NCI-H2196 treated with DMSO at 0.1 percent for 48 hours (cell line): ENCODE results near the gene NANS.
"Not testable (repeated sequence)": the region's sequence is repeated elsewhere in the genome, so short reads cannot be mapped to it uniquely, and the experiment has no call there.

Experiments used
- DNase-seq: peaks from one replicate; lab custom pipeline; 2025; ENCODE audit not compliant: unreplicated experiment; lab: John Stamatoyannopoulos, UW

NANS gene

GRCh38 chr9:98099346-98099745 lies 42.8 kb downstream of the NANS start:
- DNase-seq = no peak

- DNase-seq = peak; percentile 55
These were observed 43.4 kb downstream of the NANS start for GRCh38 chr9:98099898-98100297.

- DNase-seq = no peak
These were observed 43.9 kb downstream of the NANS start for GRCh38 chr9:98100456-98100855.

DNA sequence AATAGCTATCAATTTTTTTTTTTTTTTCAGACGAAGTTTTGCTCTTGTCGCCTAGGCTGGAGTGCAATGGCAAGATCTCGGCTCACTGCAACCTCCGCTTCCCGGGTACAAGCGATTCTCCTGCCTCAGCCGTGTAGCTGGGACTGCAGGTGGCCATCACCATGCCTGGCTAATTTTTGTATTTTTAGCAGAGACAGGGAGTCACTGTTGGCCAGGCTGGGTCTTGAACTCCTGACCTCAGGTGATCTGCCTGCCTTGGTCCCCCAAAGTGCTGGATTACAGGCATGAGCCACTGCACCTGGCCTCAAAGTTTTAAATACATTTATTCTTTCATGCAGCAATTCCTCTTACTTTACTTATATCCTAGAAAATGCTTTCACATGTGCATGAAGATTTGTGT lies 44.9 kb downstream of the NANS start:
- no peak for DNase-seq

DNA sequence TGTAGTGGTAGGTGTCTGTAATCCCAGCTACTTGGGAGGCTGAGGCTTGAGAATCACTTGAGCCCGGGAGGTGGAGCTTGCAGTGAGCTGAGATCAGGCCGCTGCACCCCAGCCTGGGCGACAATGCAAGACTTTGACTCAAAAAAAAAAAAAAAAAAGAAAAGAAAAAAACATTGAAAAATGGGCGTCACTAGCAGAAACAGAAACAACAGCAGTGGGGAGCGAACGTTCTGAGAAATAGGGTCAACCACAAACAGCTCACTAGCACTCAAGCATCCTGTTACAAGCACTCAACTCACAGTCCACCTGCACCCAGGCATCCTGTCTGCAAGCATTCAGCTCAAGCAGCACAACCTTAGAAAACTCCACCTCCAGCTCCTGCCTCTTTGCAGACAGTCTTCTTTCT lies 45.3 kb downstream of the NANS start:
- peak; percentile 76 for DNase-seq

- DNase-seq = no peak
These were observed 47.9 kb downstream of the NANS start for GRCh38 chr9:98104445-98104881.

- DNase-seq = no peak
These were observed 48.5 kb downstream of the NANS start for GRCh38 chr9:98105006-98105405.

- no peak for DNase-seq
These were observed 51.4 kb downstream of the NANS start for GRCh38 chr9:98107926-98108325.

DNA sequence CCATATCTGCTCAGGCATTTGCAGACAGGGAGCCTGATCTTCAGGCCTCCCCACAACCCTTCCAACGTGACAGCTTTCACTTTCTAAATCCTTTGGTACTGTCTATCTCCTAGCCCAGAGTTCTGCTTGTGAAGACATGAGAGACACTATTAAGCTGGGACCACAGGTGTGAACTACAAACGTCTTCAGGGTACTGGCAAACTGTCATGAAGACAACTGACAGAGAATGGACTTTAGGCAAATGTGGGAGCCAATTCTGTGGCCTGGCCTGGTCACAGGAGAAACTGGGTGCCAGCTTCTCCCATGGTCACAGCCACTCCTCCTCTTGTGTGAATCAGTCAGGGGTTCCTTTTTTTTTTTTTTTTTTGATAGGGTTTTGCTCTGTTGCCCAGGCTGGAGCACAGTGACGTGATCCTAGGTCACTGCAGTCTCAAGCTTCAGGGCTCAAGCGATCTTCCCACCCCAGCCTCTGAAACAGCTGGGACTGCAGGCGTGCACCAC lies 52.0 kb downstream of the NANS start:
- DNase-seq = no peak

DNA sequence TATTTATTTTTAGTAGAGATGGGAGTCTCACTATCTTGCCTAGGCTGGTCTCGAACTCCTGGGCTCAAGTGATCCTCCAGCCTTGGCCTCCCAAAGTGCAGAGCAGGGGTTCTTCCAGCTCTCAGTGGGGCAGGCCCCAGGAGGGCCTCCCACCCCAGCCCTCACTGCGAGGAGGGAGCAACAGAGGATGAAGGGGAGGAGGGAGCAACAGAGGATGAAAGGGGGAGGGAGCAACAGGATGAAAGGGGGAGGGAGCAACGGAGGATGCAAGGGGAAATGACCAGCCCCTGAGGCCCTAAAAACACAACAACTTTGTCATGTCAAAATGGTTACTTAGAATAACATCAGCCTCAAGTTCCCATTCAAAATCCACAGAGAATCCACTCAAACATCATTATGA lies 52.5 kb downstream of the NANS start:
- DNase-seq = no peak

- not testable (repeated sequence) for DNase-seq
These were observed 60.6 kb downstream of the NANS start for GRCh38 chr9:98117097-98117496.

GRCh38 chr9:98117984-98118639 lies 61.6 kb downstream of the NANS start:
- no peak for DNase-seq

DNA sequence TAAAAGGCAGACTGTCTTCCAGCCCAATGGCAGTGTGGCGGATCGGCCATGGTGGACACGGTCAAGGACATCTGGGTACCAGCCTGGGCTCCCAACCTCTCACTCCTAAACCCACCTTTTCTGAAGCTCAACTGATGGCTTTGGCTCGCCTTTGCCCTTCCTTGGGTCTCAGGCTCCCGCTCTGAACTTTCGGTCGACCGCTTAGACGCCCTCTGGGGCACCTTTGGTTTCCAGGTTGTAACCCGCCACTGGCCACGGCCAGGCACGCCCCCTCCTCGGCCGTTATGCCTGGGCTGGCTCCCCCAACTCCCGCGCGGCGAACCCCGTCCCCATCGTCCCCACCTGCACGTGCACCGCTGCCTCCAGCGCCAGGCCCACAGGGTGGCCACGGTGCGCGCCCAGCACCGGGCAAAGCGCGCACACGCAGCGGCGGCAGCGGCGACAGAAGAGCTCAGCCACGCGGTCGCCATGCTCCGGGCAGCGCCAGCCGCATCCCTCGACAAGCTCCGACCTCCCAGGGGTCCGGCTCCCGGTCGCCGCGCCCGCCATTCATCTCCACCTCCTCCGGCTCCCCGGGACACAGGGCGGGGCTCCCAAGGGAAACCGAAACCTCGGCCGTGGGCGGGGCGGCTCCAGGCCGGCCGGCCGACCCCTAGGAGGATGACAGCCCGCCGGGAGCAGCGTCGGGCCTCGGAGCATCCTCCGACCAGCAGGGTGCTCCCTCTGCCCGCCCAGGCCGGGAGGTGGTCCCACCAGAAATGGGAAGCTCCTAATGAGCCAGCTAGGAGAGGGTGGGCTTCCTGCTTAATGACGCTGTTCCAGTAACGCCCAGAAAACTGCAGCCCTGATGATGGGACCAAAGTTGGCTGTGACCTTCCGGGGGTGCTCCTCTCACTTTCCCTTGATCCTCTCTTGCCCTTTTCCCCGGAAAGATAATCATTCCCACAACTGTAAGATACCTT lies 62.4 kb downstream of the NANS start, which contains the start of gene TRIM14:
Gene TRIM14, minus strand, starts transcription at position 583 of the 962 bp plus-strand sequence. Its CDS starts 34 bp downstream, at position 549.
- DNase-seq = peak; percentile 18

GRCh38 chr9:98120476-98120875 lies 63.9 kb downstream of the NANS start:
- no peak for DNase-seq

- peak; percentile 67 for DNase-seq
These were observed 64.5 kb downstream of the NANS start for GRCh38 chr9:98121058-98121457.

- DNase-seq = not testable (repeated sequence)
These were observed 67.6 kb downstream of the NANS start for GRCh38 chr9:98124091-98124490.

DNA sequence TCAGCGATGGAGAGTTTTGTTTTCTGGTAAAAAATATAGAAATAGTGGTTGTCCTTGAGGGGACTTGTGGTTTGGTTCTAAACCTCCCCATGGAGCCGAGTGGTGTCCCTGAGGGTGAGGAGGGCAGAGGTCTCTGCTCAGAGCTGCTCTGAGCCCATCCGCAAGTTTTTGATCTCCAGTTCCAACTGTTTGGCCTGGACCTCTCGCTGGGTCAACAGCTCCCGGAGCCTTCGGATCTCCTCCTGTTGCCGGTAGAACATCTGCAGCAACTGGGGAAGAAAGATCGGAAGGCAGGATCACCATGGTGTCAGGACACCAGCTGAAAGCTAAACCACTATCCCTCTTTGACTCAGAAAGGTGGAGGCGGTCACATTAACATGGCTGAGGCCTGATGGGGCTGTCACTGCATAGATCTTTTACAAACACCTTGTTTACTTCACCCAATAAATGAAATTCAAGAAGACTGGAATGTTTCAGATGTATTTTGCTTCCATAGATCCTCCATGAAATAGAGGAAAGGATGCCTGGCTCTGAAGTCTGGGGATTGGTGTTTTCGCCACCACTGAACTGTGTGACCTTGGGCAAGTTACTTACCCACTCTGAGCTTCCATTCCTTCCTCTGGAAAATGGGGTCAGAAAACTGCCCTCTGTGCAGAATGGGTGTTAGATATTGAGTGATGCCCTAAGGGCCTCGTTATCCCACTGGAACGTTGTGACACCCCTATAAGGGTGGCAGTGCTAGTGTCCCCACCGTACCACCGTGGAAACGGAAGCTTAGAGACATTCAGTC lies 68.3 kb downstream of the NANS start:
- DNase-seq = no peak

- DNase-seq = no peak
These were observed 70.7 kb downstream of the NANS start for GRCh38 chr9:98127226-98127625.

DNA sequence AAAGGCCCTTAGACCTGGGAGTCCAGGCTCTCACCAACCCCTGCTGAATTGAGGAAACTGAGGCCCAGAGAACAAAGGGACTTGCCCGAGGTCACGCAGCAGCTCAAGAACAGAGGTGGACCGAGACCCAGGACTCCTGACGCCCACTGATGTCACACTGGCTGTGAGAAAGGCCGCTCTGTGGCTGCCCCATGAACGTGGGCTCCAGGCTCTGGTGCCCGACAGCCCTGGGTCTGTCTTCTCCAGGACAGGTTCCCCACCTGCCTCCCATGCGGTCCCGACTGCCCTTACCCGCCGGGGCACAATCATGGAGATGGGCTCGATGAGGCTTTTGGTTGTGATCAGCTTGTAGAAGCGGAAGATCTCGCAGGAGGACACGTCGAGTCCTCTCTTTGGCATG lies 71.8 kb downstream of the NANS start:
- no peak for DNase-seq

- DNase-seq = no peak
These were observed 72.9 kb downstream of the NANS start for GRCh38 chr9:98129451-98129881.

- DNase-seq = not testable (repeated sequence)
These were observed 73.5 kb downstream of the NANS start for GRCh38 chr9:98130060-98130459.
